Progenitor cell of endocrine pancreas (in vitro differentiated cells): ENCODE measurements around the gene TPO. TPM values are rescaled to one million over a fixed set of nuclear protein-coding genes. Genes with fewer than 3 reads are reported as not detected.

Source experiments
- DNase-seq: peaks from one replicate; pipeline ENCODE4 v3.0.0; 2021; ENCODE audit warnings: low spot score; ENCODE audit not compliant: unreplicated experiment
- H3K27ac Mint-ChIP-seq: 2 replicates; pipeline ENCODE4 v1.8.0; 2021; ENCODE audit warnings: mild to moderate bottlenecking, moderate library complexity, mixed read lengths
- H3K27me3 Mint-ChIP-seq: 2 replicates; pipeline ENCODE4 v1.8.0; 2021; ENCODE audit warnings: mixed read lengths
- H3K36me3 Mint-ChIP-seq: 2 replicates; pipeline ENCODE4 v1.8.0; 2022; ENCODE audit warnings: mixed read lengths; ENCODE audit not compliant: insufficient read depth
- H3K4me1 Mint-ChIP-seq: 2 replicates; pipeline ENCODE4 v1.8.0; 2021; ENCODE audit warnings: low read depth, mixed read lengths
- H3K4me3 Mint-ChIP-seq: 2 replicates; pipeline ENCODE4 v1.8.0; 2021; ENCODE audit warnings: low read depth, mild to moderate bottlenecking, moderate library complexity, mixed read lengths
- H3K9me3 Mint-ChIP-seq: 2 replicates; pipeline ENCODE4 v1.8.0; 2021; ENCODE audit warnings: low read depth, mixed read lengths
- total RNA-seq: library from RNA; stranded (reverse); gene quantifications from 2 replicates; pipeline ENCODE4 v1.2.1, GENCODE V29; 2021
- TF ChIP-seq, protein P1 (sequence below): fragments of 200-600 bp; sonication (generic); IDR thresholded peaks from one replicate; pipeline ENCODE4 v1.5.0; 2021; ENCODE audit warnings: antibody characterized with exemption, mild to moderate bottlenecking; ENCODE audit not compliant: unreplicated experiment

TPO gene
- total RNA-seq, 1 donor from 2014 or later = not detected

DNA sequence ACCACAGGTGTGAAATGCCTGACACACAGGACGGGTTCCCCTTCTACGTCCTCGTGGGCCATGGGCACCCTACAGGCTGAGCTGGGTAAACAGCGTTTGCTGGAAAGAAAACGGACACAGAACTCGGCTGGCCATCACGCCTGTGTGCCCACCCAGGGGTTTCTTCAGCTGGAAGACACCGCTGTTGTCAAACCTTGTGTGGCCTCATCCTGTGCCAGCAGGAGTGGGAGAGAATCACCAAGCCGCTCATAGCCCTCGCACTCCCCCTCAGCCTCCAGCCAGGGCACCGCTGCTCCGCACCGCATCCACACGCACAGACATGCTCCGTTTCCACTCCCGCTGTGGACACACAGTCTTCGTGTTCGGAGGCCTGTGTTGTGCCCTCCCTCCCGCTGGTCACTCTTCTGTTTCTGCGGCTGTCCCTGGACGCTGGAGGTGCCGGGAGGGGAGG is 169.7 kb downstream of the TPO start:
- Mint-ChIP-seq H3K36me3 (no peaks in the 10 kb centered on the region), H3K4me3 (no peak overlapping the region), H3K27me3 (peaks cover 20% of the 10 kb centered on the region), H3K4me1 (peaks cover 13% of the 10 kb centered on the region), H3K9me3 (no peaks in the 10 kb centered on the region), H3K27ac (no peak overlapping the region)
- no peak for DNase-seq
- TF ChIP-seq, protein P1, sequence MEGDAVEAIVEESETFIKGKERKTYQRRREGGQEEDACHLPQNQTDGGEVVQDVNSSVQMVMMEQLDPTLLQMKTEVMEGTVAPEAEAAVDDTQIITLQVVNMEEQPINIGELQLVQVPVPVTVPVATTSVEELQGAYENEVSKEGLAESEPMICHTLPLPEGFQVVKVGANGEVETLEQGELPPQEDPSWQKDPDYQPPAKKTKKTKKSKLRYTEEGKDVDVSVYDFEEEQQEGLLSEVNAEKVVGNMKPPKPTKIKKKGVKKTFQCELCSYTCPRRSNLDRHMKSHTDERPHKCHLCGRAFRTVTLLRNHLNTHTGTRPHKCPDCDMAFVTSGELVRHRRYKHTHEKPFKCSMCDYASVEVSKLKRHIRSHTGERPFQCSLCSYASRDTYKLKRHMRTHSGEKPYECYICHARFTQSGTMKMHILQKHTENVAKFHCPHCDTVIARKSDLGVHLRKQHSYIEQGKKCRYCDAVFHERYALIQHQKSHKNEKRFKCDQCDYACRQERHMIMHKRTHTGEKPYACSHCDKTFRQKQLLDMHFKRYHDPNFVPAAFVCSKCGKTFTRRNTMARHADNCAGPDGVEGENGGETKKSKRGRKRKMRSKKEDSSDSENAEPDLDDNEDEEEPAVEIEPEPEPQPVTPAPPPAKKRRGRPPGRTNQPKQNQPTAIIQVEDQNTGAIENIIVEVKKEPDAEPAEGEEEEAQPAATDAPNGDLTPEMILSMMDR = no peak

DNA sequence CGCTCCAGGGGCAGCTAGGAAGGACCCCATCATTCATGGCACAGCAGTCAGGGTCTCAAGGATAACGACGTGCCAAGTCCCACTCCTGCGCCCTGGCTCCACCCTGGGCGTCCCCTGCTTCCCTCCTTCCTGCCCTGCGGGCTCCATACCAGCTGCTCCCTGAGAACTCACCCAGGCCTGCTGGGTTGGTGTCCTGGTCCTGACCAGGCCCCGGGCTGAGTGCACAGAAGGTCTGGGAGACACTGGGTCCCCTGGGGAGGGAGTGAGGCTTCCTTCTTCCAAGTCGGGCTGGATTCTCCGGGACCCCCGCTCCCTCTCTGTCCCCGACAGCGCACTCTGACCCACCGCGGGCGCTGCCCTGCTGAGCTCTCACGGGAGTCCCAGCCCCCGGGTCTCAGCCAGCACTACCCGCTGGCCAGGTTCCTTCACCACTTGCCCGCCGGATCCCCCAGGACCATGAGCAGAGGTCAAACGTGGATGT is 170.8 kb downstream of the TPO start:
- H3K27me3 Mint-ChIP-seq = peaks cover 16% of the 10 kb centered on the region
- H3K4me3 Mint-ChIP-seq = no peak overlapping the region
- no peaks in the 10 kb centered on the region for H3K36me3 Mint-ChIP-seq
- H3K27ac Mint-ChIP-seq = no peak overlapping the region
- TF ChIP-seq, protein P1 = no peak
- H3K4me1 Mint-ChIP-seq = peaks cover 13% of the 10 kb centered on the region
- DNase-seq = no peak
- no peaks in the 10 kb centered on the region for H3K9me3 Mint-ChIP-seq

DNA sequence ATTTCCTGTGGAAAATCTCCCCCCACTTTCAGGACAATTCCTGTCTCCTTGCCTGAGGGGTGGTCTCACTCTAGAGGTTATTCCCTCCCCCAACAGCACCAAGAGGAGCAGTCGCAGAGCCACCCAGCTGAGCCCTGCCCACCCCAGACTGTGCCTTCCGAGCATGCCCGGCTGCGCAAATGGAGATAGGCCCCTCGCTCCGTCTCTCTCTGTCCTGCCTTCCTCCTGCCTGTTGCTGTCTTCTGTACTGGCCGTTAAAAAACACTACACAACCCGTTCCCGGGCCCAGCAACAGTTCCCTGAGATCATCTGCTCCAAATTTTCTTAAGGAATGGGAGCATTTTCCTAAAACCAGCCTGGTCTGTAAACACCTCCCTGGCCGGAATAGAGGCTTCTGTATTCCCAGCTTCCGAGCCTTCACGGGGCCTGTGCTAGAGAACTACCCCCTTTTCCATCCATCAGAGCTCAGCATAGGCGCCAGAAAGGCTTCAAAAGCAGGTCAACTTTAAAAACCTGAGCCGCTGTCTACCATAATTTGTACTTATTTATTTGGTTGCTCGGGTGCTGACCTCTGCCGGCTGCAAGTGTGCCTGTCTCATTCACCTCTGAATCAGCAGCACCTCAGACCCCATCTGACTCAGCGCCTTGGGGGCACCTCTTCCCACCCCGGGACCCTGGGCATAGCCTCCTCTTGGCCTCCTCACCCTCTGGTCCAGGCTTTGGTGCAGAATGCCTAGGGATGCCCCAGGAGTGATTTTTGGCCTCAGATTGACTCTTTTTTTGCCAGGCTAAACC is 171.6 kb downstream of the TPO start:
- Mint-ChIP-seq H3K9me3 (no peaks in the 10 kb centered on the region), H3K4me1 (peaks cover 13% of the 10 kb centered on the region), H3K27ac (no peak overlapping the region), H3K4me3 (no peak overlapping the region), H3K36me3 (no peaks in the 10 kb centered on the region), H3K27me3 (peaks cover 22% of the 10 kb centered on the region)
- no peak for DNase-seq
- TF ChIP-seq, protein P1 = no peak

DNA sequence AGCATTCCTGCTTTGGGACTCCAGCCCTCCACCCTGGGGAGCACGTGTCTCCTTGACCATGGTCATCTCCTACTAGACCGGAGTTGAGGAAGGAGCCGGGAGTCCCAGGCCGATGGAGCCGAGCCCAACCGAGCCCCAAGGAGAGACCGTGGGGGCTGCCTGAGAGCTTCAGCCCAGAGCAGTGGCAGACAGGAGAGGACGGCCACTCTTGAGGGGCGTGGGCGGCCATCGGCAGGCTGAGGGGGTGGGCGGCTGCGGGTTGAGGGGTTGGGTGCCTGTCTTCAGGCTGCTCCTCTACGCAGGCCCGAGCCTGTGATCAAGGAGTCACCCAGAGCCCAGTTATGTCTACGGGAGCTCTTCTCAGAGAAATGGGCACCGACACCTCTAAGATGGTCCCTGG is 172.4 kb downstream of the TPO start:
- no peak overlapping the region for H3K4me3 Mint-ChIP-seq
- no peaks in the 10 kb centered on the region for H3K36me3 Mint-ChIP-seq
- peaks cover 29% of the 10 kb centered on the region for H3K27me3 Mint-ChIP-seq
- no peaks in the 10 kb centered on the region for H3K9me3 Mint-ChIP-seq
- TF ChIP-seq, protein P1 = no peak
- no peak for DNase-seq
- H3K4me1 Mint-ChIP-seq = peaks cover 13% of the 10 kb centered on the region
- no peak overlapping the region for H3K27ac Mint-ChIP-seq

DNA sequence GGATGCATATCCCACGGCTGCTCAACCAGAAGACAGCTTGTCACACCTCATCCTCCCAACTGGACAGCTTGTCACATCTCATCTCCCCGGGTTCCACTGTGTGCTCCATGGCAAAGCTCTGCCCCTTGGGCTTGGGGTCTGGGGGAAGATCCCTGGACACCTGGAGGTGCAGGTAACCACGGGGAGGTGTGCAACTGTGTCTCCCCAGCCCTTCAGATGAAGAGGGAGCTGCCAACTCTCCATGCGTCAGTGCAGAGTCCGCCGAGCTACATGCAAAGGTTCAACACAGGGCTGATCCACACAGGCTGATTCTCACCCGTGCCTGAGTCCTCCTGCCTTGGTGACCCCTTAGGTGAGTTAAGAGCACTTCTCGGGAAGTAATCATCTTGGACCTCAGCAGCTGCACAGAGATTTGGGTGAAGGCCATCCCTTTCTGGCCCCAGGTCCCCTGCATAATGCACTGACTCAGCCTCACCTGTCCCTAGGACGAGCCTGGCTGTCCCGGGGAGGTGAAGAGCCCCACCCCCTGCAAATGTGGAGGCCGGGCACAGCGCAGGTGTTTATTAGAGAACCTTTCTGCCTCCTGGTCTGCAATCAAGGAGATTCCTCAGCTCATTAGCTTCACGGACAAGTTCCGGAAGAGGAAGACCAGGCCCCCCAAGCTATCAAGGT is 173.1 kb downstream of the TPO start:
- H3K4me1 Mint-ChIP-seq = peaks cover 13% of the 10 kb centered on the region
- TF ChIP-seq, protein P1 = no peak
- no peak overlapping the region for H3K27ac Mint-ChIP-seq
- H3K27me3 Mint-ChIP-seq = peaks cover 36% of the 10 kb centered on the region
- no peaks in the 10 kb centered on the region for H3K36me3 Mint-ChIP-seq
- no peak for DNase-seq
- H3K9me3 Mint-ChIP-seq = no peaks in the 10 kb centered on the region
- H3K4me3 Mint-ChIP-seq = no peak overlapping the region
